GM12875 (cell line): Measurements from ENCODE around the gene STH.
A peak's percentile ranks its signal among the peaks of the same experiment; 100 is the strongest.

Experiments used
- H3K4me3 ChIP-seq: one replicate; pipeline ENCODE4 v1.5.1; 2011; ENCODE audit warnings: low read depth, low read length, control low read depth
- TF ChIP-seq, protein P1 (sequence below): IDR thresholded peaks from 2 replicates; pipeline ENCODE4 v1.5.1; 2011; ENCODE audit warnings: low read depth, mild to moderate bottlenecking, control low read depth, inconsistent platforms, low read length, moderate library complexity, borderline replicate concordance; ENCODE audit not compliant: insufficient read depth

STH gene

DNA sequence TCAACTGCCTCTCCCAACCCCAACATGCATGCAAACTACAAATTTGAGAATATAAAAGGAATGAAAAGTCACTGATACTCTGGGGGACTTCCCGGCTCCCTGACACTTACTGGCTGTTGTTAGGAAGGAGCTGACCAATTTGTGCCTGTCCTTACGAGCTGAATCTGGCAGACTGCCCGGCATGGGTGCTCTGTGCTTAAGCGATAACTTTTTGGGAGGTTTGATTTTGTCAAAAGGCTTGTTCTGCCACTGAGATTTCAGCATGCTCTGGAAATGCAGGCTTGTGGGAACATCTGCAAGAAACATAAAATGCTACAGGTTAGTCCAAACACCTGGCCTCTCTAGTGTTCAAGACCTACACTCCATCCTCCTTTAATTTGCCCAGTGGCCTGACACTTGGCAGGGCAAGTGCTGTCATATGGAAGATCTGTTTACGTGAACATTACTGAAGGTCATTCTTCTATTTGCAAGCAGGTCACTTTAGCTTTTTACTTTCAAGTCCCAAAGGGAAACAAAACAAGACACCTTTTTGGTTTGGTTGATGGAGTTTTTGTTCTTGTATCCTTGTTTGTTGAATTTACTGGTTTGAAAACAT, 40.6 kb downstream of the STH start:
- no peak overlapping the region for H3K4me3 ChIP-seq
- TF ChIP-seq, protein P1, sequence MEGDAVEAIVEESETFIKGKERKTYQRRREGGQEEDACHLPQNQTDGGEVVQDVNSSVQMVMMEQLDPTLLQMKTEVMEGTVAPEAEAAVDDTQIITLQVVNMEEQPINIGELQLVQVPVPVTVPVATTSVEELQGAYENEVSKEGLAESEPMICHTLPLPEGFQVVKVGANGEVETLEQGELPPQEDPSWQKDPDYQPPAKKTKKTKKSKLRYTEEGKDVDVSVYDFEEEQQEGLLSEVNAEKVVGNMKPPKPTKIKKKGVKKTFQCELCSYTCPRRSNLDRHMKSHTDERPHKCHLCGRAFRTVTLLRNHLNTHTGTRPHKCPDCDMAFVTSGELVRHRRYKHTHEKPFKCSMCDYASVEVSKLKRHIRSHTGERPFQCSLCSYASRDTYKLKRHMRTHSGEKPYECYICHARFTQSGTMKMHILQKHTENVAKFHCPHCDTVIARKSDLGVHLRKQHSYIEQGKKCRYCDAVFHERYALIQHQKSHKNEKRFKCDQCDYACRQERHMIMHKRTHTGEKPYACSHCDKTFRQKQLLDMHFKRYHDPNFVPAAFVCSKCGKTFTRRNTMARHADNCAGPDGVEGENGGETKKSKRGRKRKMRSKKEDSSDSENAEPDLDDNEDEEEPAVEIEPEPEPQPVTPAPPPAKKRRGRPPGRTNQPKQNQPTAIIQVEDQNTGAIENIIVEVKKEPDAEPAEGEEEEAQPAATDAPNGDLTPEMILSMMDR = no peak

DNA sequence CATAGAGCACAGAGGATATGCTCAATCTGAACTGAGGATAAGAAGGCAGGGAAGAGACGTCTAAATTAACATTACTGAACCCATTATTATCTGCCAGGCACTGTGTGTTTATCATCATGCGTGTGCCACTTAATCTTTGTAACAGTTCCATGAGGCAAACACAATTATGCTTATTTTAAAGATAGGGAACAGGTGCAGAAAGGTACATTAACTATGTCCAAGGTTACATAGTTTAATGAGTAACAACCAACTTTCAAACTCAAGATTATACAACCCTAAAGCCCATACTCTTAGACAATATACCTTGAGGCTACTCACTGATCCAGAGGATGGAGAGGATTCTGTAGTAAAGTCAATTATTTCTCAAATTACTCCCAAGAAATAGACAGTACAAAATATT, 43.2 kb downstream of the STH start:
- no peak overlapping the region for H3K4me3 ChIP-seq
- TF ChIP-seq, protein P1 = no peak

GRCh38 chr17:46042925-46043324, 43.9 kb downstream of the STH start:
- H3K4me3 ChIP-seq = no peak overlapping the region
- TF ChIP-seq, protein P1 = no peak

DNA sequence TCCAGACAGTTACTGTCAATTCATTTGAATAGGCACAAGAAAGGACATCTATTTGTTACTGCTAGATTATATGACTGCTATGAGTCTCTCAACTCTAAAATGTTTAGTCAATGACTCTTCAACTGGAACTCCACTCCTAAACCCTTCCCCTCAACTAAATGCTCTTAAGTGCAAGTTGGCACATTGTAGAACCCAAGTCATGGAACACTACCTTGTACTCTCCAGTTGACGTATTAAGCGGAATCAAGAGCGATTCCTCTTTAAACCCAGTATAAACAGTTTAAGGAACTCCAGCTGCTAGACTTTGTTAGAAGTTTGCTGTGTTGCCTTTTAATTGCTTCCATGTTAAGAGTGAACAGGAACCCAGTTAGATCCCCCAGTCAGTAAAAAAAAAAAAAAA, 44.6 kb downstream of the STH start:
- TF ChIP-seq, protein P1 = no peak
- H3K4me3 ChIP-seq = no peak overlapping the region

GRCh38 chr17:46044286-46044928, 45.4 kb downstream of the STH start:
- TF ChIP-seq, protein P1 = peak; percentile 65

DNA sequence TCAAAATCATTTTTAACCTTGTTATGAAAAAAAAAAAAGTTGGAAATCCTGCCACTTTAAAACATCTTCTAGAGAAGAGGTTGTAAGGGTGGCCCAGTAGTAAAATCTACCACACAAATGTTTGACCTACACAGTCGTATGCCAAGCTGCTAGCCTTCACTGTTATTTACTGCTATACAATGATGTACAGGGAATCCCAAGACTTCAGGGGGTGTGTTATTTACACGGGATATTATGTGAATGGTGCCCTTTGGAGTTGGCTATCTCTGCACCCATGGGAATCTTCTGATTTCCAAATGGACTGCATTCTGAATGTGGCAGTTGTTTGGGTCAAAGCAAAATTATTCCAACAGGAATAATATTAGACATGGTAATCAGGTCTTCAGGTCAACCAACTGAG, 45.9 kb downstream of the STH start:
- TF ChIP-seq, protein P1 = no peak

More at GRCh38 chr17:46044286-46044928, 45.4 kb downstream of the STH start:
- no peak overlapping the region for H3K4me3 ChIP-seq

DNA sequence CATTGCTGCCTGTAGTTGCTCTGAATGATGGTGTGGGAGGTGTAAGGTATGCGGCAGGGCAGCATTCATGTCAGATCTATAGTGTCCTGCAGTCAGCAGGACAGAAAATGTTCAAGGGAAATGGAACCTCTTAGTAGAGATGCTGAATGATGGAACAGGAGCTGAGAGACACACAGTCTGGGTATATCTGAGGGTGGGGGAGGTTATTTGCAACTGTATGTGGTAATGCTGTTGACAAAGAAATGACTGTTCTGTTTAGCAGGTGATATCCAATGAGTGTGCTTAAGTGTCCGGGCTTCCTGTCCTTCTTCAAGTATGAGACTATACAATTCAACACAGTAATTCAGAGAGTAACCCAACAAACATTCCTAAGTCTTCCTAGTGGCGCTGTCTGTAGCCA, 46.6 kb downstream of the STH start:
- no peak overlapping the region for H3K4me3 ChIP-seq
- TF ChIP-seq, protein P1 = no peak

More for the DNA sequence above, 45.9 kb downstream of the STH start:
- no peak overlapping the region for H3K4me3 ChIP-seq
